ENCODE results near the gene ZNF578. TPM values are rescaled to one million over a fixed set of nuclear protein-coding genes. Genes with fewer than 3 reads are reported as not detected.
"Not testable (repeated sequence)": the region's sequence is repeated elsewhere in the genome, so short reads cannot be mapped to it uniquely, and the experiment has no call there.

Gene ZNF578
- total RNA-seq, 1 experiment from 2014 or later = not detected

- no peak for DNase-seq
- POLR2A ChIA-PET = no interaction called here
- TF ChIP-seq CTCF (IDR thresholded peaks at IDR 0.05; ENCODE audit: insufficient read depth in 1 of 2, low read depth in 1 of 2, low read length in 1 of 2, severe bottlenecking in 1 of 2, unreplicated experiment in 1 of 2) = no peak
- CTCF ChIA-PET = no interaction called here
- Mint-ChIP-seq H3K4me3 (ENCODE audit: unreplicated experiment) (no peak overlapping the region), H3K36me3 (ENCODE audit: insufficient read depth, unreplicated experiment) (peaks cover 68% of the 10 kb centered on the region), H3K27ac (ENCODE audit: unreplicated experiment) (no peak overlapping the region), H3K9me3 (ENCODE audit: unreplicated experiment) (peaks cover 10% of the 10 kb centered on the region), H3K27me3 (ENCODE audit: insufficient read depth, unreplicated experiment) (no peaks in the 10 kb centered on the region), H3K4me1 (ENCODE audit: low read depth, unreplicated experiment) (no peaks in the 10 kb centered on the region)
- no TSS peak for BruUV-seq (replicated peaks)
- H3K36me3 ChIP-seq (ENCODE audit: control insufficient read depth, insufficient read depth, low read length) = peaks cover 4% of the 10 kb centered on the region
- no peaks in the 10 kb centered on the region for H3K4me1 ChIP-seq
- H3K4me3 ChIP-seq (ENCODE audit: low read depth, low read length) = no peak overlapping the region
- H3K9me3 ChIP-seq = no peaks in the 10 kb centered on the region
- no peaks in the 10 kb centered on the region for H3K27me3 ChIP-seq (replicated peaks; ENCODE audit: control insufficient read depth, insufficient read depth, low read length)
- intact Hi-C loops (cut with micrococcal nuclease; ENCODE audit: unreplicated experiment) = no loop called here
Measured at GRCh38 chr19:52541608-52542007, 88.3 kb downstream of the ZNF578 start.

- H3K27ac Mint-ChIP-seq (ENCODE audit: unreplicated experiment) = not testable (repeated sequence)
Measured at GRCh38 chr19:52542541-52542940, 89.2 kb downstream of the ZNF578 start.

GRCh38 chr19:52542984-52543664 is 89.8 kb downstream of the ZNF578 start:
- H3K4me3 Mint-ChIP-seq (ENCODE audit: unreplicated experiment) = no peak overlapping the region
- no peak for TF ChIP-seq CTCF (IDR thresholded peaks at IDR 0.05; ENCODE audit: insufficient read depth in 1 of 2, low read depth in 1 of 2, low read length in 1 of 2, severe bottlenecking in 1 of 2, unreplicated experiment in 1 of 2)
- Histone ChIP-seq H3K36me3 (ENCODE audit: control insufficient read depth, insufficient read depth, low read length) (peaks cover 4% of the 10 kb centered on the region), H3K4me1 (no peaks in the 10 kb centered on the region), H3K9me3 (no peaks in the 10 kb centered on the region; the same call in 1 of the 2 replicates), H3K4me3 (ENCODE audit: low read depth, low read length) (no peak overlapping the region), H3K27me3 (replicated peaks; ENCODE audit: control insufficient read depth, insufficient read depth, low read length) (no peaks in the 10 kb centered on the region)
- BruUV-seq (replicated peaks) = no TSS peak
- H3K27me3 Mint-ChIP-seq (ENCODE audit: insufficient read depth, unreplicated experiment) = no peaks in the 10 kb centered on the region
- H3K27ac Mint-ChIP-seq (ENCODE audit: unreplicated experiment) = no peak overlapping the region
- DNase-seq = no peak
- H3K36me3 Mint-ChIP-seq (ENCODE audit: insufficient read depth, unreplicated experiment) = peaks cover 77% of the 10 kb centered on the region
- ChIA-PET CTCF (no interaction called here), POLR2A (no interaction called here)
- intact Hi-C loops (cut with micrococcal nuclease; ENCODE audit: unreplicated experiment) = no loop called here
- H3K4me1 Mint-ChIP-seq (ENCODE audit: low read depth, unreplicated experiment) = no peaks in the 10 kb centered on the region
- H3K9me3 Mint-ChIP-seq (ENCODE audit: unreplicated experiment) = no peaks in the 10 kb centered on the region

More at GRCh38 chr19:52542541-52542940, 89.2 kb downstream of the ZNF578 start:
- H3K4me3 Mint-ChIP-seq (ENCODE audit: unreplicated experiment); CTCF ChIA-PET; H3K4me1 ChIP-seq; DNase-seq; H3K4me3 ChIP-seq (ENCODE audit: low read depth, low read length); H3K36me3 ChIP-seq (ENCODE audit: control insufficient read depth, insufficient read depth, low read length); H3K27me3 Mint-ChIP-seq (ENCODE audit: insufficient read depth, unreplicated experiment); H3K27me3 ChIP-seq (replicated peaks; ENCODE audit: control insufficient read depth, insufficient read depth, low read length); BruUV-seq (replicated peaks); H3K9me3 Mint-ChIP-seq (ENCODE audit: unreplicated experiment); intact Hi-C loops (cut with micrococcal nuclease; ENCODE audit: unreplicated experiment); POLR2A ChIA-PET; H3K4me1 Mint-ChIP-seq (ENCODE audit: low read depth, unreplicated experiment); H3K9me3 ChIP-seq: not testable (repeated sequence)
- peaks cover 72% of the 10 kb centered on the region for H3K36me3 Mint-ChIP-seq (ENCODE audit: insufficient read depth, unreplicated experiment)

All from Caco-2 (cell line).